ENCODE measurements around the gene FAM13A. TPM values are rescaled to one million over a fixed set of nuclear protein-coding genes. Genes with fewer than 3 reads are reported as not detected.
"Not testable (repeated sequence)": the region's sequence is repeated elsewhere in the genome, so short reads cannot be mapped to it uniquely, and the experiment has no call there.

FAM13A gene
- 41.3 TPM for polyA plus RNA-seq (ENCODE audit: insufficient read length)
- long read RNA-seq, donor 1, result 0 reads
- long read RNA-seq, donor 2, full-length matches to known transcripts, result 4 of 4 reads
- long read RNA-seq, donor 2, partial matches to known transcripts, result 0 of 4 reads
- long read RNA-seq, donor 2, other reads (novel, unspliced or antisense), result 0 of 4 reads
- long read RNA-seq, donor 3, full-length matches to known transcripts, result 2 of 2 reads
- long read RNA-seq, donor 3, partial matches to known transcripts, result 0 of 2 reads
- long read RNA-seq, donor 3, other reads (novel, unspliced or antisense), result 0 of 2 reads
- long read RNA-seq, donor 4, result 0 reads
- long read RNA-seq, donor 5, partial matches to known transcripts, result 0 of 1 reads
- long read RNA-seq, donor 5, other reads (novel, unspliced or antisense), result 0 of 1 reads
- long read RNA-seq, donor 6, partial matches to known transcripts, result 0 of 2 reads
- long read RNA-seq, donor 6, other reads (novel, unspliced or antisense), result 0 of 2 reads
- long read RNA-seq, donor 7, full-length matches to known transcripts, result 2 of 2 reads
- long read RNA-seq, donor 7, partial matches to known transcripts, result 0 of 2 reads
- long read RNA-seq, donor 7, other reads (novel, unspliced or antisense), result 0 of 2 reads
- long read RNA-seq, donor 8, partial matches to known transcripts, result 0 of 1 reads
- long read RNA-seq, donor 8, other reads (novel, unspliced or antisense), result 0 of 1 reads

DNA sequence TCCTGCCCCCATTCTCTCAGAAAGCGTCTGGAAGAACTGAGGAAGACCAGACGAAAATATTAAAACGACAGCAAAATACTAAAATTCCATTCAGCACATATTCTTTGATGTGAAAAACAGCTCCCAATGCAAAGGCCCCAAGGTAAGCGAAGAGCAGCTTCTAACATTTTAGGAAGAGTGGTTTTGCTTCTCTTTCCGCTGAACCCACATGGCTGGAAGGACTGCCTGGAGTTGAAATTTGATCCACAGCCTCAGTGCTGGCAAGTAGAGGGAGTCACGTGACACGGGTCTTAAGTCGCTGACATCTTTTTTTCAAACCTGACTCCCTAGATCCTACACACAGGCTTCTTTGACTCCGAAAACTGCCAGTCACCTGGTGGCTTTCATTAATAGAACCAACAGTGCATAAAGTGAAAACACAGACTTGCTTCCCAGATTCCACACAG is at the start of gene FAM13A:
Gene FAM13A (minus strand): TSS at position 233 of the 446 bp plus-strand sequence. CDS start 221 bp downstream, at position 12.
- DNase-seq, result peak; percentile 96

DNA sequence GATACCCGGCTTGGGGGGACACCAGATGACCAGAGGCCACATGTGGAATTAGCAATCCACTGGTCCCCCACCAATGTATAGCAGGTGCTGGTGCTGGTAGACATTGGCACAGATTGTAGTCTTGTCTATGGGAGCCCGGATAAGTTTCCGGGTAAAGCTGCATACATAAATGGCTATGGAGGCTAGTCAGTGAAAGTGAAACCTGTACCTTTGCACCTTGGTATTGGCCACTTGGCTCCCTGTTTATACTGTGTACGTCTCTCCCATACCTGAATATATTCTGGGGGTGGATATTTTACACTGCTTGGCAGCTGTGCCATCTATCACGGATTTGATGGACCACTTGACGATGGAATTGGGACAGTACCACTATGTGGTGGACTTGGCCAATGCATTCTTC is 48.7 kb upstream of the FAM13A start:
- no peak for DNase-seq

DNA sequence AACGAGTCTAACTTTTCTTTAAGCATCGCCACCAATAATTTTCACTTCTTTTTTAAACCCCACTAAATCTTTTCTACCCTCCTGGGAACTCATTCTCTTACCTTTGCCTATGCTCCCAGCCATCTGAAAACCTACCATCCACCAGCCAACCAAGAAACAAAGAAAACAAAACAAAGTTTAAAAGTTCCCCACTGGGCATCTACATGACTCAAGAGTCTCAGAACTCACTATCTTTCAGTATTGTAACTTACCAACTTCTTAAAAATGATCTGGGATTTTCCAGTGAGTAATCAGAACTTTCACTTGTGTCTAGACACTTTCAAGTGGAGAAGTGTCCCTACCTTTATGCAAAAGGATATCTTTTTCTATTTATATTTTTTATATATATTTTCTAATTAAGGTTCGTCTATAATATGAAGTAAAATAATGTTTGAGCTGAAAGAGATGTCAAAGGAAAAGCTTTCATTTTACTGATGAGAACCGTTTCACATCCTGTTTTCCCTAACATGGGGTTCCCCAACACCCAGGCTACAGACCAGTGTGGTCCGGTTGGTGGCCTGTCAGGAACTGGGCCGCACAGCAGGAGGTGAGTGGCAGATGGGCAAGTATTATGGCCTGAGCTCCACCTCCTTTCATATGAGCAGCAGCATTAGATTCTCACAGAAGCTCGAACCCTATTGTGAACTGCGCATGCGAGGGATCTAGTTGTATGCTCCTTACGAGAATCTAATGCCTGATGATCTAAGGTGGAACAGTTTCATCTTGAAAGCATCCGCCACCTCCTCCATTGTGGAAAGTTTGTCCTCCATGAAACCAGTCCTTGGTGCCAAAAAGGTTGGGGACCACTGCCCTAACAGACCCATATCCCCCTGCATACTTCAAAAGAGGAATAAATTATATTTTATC is 44.5 kb upstream of the FAM13A start:
- DNase-seq, result no peak

DNA sequence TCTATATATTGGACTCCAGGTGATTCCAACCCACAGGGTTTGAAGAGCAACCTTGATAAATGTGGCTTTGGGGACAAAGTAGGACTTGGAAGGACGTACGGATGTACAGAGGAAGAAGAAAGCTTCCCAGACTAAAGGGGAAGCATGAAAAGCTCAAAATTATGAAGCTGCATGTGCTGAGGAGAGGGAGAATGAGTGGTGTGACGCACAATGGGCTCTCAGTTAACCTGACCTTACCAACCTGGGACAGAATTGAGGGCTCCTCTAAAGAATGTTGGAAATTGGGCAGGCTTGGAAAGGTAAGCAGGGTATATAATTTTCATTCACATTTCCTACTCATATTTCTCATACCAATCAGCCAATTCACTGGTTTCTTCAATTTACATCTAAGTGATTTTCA is 43.9 kb upstream of the FAM13A start:
- no peak for DNase-seq

DNA sequence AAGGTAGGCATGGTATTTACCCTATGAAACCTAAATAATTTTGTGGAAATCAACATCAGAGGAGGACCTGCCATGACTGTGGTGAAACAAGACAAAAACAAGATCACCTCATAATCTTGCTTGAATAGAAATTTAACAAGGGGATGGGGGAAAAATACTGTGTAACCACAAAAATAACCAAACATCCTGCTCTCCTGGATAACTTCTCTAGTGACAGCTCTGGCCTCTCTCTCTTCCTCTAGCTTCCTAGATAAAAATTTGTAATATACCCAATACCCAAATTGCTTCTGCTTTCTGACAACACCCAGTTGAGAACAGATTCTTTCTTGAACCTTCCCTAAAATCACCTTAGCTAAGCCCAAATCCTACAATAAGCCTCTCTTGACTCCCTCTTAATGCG is 42.5 kb upstream of the FAM13A start:
- no peak for DNase-seq

DNA sequence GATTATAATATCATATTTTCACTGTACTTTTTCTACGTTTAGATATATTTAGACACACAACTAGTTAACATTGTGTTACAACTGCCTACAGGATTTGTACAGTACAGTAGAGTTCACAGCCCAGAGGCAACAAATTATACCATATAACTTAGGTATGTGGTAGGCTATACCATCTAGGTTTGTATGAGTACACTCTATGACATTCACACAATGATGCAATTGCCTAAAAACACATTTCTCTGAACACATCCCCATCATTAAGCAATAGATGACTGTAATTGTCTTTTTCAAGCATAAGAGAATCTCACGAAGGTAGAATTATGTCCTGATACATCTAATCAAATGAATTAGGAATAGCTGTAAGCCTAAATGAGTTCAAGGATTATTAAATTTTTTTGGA is 42.0 kb upstream of the FAM13A start:
- no peak for DNase-seq

DNA sequence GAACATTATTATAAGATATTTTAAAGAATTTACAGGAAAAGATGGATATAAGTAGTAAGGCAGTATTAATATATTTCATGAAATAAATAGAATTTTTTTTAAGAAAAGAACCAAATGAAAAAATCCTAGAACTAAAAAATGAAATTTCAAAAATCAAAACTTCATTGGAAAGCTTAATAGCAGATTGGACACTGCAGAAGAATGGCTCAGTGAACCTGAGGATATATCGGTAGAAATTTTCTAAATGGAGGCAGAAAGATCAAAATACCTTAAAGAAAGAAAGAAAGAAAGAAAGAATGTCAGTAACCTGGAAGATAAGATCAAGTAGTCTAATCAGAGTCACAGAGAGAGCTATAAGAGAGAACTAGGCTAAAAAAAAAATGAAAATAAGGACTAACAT is 21.3 kb upstream of the FAM13A start:
- no peak for DNase-seq

DNA sequence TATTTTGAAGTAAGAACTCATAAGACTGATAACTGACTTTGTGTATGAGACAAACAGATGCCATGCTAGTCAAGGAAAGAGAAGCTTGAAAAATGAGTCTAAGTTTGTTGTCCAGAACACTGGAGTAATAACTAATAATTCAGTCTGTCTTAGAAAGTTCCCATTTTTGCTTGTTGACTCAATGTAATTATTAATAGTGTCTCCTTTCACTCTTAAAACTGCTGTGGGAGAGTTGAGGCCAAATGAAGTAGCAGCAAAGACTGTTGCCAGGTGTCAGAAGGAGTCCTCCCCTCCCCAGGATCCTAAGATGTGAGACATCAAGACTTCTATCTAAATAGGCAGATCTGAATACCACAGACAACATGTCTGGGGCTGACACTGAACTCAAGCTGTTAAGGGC is 20.8 kb upstream of the FAM13A start:
- no peak for DNase-seq

DNA sequence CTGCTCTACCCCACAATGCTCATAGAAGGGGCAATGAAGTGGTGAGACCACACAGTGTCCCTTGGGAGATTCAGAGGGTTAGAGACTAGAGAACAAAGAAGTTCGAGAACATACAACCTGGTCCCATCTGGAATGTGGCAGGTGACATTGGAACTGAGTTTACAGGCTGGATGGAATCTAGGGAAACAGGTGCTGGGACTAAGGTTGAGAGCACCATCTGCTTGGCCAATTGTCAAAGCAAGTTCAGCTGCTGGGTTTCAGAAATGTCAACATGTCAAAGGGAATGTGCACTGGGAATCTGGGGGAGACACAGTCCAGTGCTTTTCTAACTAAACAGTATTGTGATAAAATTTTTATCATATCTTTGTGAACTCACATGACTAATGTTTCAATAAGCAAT is 15.9 kb upstream of the FAM13A start:
- no peak for DNase-seq

DNA sequence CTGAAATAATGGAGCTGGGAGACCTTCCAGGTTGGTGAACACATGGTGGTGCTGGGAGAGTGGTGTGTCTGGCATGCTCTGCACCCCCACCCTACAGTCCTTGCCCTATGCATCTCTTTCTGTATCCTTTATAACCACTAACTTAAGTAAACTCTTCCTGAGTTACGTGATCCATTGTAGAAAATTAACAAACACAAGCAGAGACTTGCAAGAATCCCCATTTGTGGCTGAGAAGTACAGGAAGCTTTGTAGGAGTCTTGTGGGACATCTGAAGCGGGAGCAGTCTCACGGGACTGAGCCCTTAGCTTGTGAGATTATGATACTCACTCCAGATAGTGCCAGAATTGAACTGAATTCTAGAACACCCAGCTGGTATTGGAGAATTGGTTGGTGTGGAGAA is 14.3 kb upstream of the FAM13A start:
- DNase-seq, result no peak

DNA sequence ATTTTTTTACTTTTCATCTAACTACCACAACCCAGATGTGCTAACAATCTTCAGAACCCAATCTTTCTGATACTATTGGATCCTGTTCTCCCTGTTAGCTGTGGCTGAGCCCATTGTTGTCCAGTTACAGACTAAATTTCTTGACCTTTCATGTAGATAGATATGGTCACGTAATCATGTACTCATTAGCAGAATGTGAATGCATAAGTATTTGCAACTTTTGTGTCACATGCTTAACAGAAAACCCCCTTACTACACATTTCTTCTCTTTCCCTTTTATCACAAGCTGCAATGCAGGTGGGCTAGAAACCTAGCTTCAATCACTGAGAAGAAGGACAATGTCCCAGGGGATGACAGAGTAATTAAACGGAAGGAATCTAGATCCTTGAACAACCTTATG is 13.1 kb upstream of the FAM13A start:
- DNase-seq, result no peak

DNA sequence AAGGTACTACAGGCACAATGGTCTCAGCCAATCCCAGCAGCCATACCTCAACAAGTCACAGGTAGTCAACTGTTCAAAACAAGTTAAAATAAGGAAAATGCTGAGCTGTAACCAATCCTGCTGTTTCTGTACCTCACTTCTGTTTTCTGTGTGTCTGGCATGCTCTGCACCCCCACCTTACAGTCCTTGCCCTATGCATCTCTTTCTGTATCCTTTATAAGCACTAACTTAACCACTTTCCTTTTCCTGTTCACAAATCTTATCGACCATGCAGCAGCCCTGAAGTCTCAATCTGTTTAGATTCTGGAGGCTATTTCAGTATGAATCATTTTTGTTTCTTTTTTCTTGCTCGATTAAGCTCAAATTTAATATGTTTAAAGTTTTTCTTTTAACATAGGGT is 12.5 kb upstream of the FAM13A start:
- DNase-seq, result no peak

DNA sequence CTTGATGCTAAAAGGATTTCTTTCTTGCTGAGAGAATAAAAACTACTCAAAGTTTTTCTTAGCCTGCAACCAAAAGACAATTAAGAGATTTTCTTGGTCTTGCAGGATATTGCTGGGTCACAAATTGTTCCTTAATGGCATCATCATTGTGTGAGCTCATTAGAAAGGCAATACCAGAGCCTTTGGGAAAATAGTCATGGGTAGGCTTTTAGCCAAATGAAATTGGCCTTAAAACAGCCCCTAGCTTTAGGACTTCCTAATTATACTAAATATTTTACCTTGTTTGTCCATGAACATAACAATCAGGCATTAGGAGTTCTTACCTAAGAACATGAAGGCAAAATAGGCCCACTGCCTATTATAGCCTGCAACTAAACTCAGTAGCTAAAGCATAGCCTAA is 10.4 kb upstream of the FAM13A start:
- no peak for DNase-seq

DNA sequence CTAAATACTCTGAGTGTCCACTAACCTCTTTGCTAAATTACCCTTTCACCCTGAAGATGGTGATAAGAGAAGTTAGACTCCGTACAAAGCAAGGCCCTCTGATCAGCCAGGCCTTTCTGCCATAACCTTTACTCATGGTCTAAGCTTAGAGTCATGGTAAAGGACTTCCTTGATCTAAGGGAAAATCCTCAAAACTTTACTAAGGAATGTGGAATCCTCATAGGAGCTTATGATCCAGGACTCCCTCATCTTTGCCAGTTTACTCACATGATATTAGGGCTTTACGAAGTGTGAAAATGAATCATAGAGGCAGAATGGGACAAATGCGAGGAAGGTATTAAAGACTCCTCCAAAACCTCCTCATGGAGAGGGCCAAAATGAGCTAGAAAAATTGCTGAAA is 7.9 kb upstream of the FAM13A start:
- no peak for DNase-seq

DNA sequence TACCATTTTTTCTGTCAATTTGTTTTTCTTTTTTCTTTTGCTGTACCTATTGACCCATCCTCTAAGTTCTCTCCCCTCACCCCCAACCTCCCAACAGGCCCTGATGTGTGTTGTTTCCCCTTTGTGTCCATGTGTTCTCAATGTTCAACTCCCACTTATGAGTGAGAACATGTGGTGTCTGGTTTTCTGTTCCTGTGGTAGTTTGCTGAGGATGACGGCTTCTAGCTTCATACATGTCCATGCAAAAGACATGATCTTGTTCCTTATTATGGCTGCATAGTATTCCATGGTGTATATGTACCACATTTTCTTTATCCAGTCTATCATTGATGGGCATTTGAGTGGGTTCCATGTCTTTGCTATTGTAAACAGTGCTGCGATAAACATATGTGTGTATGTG is 859 bp upstream of the FAM13A start:
- not testable (repeated sequence) for DNase-seq

DNA sequence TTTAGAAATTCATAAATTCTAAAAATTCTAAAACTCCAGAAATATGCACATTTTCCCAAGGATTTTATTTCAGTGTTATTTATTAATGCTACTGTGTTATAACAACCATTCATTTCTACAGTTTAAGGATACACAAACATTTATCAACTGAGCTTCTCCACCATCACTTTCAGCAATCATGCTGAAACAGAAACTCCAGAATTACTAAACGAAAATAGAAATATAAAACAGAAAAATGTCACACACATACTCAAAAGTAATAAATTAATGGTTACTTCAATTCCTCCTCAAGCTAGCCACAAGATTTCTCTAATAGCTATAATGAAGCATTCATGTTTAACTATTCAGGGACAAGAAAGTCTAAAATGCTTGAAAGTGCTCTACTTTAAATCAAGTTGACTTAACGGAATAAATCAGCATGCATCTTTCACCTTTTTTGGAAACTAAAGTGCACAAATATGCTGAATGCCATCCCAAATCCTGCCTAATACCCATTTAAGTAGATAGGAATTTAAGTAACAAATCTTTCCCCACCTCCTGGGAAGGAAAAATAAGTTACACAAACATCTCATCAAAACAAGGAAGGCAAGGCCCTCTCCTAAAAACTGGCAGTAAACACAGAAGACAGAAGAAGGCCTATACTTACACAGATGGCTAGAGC is 563 bp downstream of the FAM13A start:
- DNase-seq, result no peak

DNA sequence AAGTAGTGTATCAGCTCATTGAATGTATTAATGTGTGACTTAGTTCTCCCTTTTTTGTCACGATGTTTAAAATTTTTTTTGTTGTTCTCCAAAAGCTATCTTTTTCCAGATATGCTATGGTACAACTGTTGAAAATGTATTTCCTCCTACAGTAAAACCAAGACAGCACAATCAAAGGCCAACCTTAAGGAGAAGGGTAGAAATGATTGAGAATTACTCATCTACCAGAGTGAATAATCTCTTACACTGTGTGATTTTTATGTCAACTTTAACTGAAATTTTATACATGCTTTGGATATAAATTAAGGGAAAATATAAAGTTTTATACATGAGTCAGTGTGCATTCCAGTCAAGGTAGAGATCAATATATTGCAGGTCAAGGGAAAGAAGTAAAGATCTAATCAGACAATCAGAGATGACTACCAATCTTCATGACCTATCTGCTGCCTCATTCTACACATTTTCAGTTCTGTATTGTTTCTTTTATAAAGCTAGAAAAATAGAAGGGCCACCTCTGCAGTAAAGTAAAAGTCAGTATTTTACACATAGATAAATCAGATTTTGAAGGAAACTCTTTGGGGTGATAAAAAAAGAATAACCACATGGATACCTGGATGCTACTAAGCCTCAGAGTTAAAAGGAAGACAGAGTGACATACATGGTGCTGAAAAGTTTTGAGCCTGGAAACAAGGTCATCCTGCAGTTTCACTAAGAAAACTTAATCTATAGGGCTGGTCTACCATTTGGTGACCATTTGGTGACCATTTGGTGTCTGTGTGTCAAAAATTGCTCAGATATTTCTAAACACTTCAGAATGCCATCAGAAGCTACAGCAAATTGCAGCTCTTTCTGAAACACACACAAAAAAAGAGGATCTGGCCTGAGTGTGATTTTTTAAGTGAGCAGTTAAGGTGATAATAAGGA is 1.6 kb downstream of the FAM13A start:
- no peak for DNase-seq

DNA sequence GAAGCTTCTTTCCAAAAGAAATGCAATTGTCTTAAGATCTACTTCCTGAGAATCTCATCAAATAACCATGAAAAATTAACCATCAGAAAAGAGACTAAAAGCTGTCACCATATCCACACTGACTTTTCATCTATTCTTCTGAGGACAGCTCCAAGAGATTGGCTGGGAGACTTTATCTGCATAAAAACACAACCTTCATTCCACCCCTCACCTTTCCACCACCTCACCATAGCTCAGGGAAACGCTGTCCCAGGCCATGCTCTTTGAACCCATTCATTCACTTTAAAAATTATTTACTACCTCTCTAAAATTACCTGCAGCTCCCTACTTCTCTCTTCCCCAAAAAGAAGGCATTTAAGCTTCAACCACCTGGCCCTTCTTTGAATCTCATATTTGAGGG is 2.4 kb downstream of the FAM13A start:
- no peak for DNase-seq

DNA sequence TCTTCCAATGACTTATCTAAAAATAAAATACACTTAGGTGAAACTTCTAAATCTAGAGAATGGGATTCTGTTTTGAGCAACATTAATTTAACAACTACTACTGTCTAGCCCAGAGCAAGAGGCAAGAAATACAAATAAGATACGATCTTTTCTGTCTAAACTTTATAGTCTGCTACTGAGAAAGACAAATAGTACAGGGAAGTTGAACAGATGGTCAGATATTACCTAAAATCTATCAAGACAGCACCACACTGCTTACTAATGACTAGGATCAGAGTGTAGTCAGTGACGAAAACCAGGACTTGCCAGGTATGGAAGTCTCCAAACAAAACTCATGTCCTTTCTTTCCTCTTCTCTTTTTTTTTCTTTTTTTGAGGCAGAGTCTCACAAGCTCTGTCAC is 7.1 kb downstream of the FAM13A start:
- no peak for DNase-seq

DNA sequence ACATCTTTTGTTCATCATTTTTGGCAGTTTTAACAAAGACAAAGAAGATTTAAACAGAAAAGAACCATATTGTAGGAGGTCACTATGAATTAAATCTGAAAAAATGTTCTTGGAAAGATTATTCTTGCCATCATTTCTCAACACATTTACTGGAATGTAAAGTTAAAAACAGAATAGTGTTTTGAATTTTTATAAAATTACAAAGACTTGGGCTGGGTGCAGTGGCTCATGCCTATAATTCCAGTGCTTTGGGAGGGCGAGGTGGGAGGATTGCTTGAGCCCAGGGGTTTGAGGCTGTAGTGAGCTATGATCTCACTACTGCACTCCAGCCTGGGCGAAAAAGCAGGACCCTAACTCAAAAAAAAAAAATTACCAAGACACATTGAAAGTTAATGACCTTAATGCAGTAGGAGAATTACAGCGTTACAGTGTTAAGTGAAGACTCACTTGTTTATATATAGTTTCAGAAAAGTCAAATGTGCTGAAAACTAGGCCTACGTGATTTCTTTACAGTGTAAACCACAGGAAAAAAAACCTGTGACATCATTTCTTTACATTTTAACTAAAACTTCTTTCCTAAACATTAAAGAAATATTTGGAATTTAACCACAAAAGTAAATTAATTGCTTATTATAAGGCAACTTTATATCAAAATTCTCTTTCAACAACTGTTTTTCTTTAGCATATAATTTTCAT is 7.9 kb downstream of the FAM13A start:
- no peak for DNase-seq

Measured in left kidney (tissue), 8 donors.